Endothelial cell of umbilical vein (primary cell): ENCODE results near the gene PGS1. TPM values are rescaled to one million over a fixed set of nuclear protein-coding genes. Genes with fewer than 3 reads are reported as not detected.

Experiments
- BruUV-seq: library from RNA; stranded (reverse); fragments of 400-500 nt; replicated peaks from 2 replicates; lab custom pipeline; 2021; lab: Mats Ljungman, UMichigan
- CTCF ChIA-PET: fragments of 300-600, 350-600 bp; sonication (Branson Sonifier 250); formaldehyde crosslinking; loops from one replicate; lab custom pipeline; 2021; ENCODE audit warnings: antibody characterized with exemption, inconsistent platforms; lab: Charles Lee
- POLR2A ChIA-PET: fragments of 300-600, 350-600 bp; sonication (Branson Sonifier 250); formaldehyde crosslinking; loops from one replicate; lab custom pipeline; 2021; ENCODE audit warnings: antibody characterized with exemption, inconsistent platforms; lab: Charles Lee
- DNase-seq: peaks from one replicate; pipeline ENCODE4 v3.0.0-alpha.2; 2011; ENCODE audit warnings: low read depth, low spot score
- FAIRE-seq: peaks from 2 replicates; lab custom pipeline; 2011; peaks lifted over from hg19 to GRCh38; lab: Jason Lieb, UNC
- H2AFZ ChIP-seq: 2 replicates; pipeline ENCODE4 v1.6.0; 2012; ENCODE audit warnings: low read depth, low read length, control low read depth, inconsistent platforms
- H3K27ac ChIP-seq: 2 replicates; pipeline ENCODE4 v1.5.1; 2011; ENCODE audit warnings: low read depth, mild to moderate bottlenecking, control low read depth, low read length, moderate library complexity; ENCODE audit not compliant: insufficient read depth
- H3K27me3 ChIP-seq, 2 experiments: 2 replicates each; pipeline versions ENCODE4 v1.6.0 to v1.6.1; 2011; ENCODE audit warnings: low read length in 2 of 2, mixed read lengths in 1 of 2; ENCODE audit not compliant: control insufficient read depth in 2 of 2, insufficient read depth in 2 of 2
- H3K36me3 ChIP-seq, 2 experiments: 2 replicates in 1 of 2; 3 replicates in 1 of 2; pipeline ENCODE4 v1.5.1; 2011; ENCODE audit warnings: low read length in 2 of 2, mild to moderate bottlenecking in 1 of 2, moderate library complexity in 1 of 2; ENCODE audit not compliant: control insufficient read depth in 2 of 2, insufficient read depth in 2 of 2; ENCODE audit errors: extremely low read depth in 1 of 2
- H3K4me1 ChIP-seq: 3 replicates; pipeline ENCODE4 v1.5.1; 2011; ENCODE audit warnings: mild to moderate bottlenecking, low read length; ENCODE audit not compliant: control insufficient read depth, insufficient read depth; ENCODE audit errors: extremely low read depth
- H3K4me2 ChIP-seq: 2 replicates; pipeline ENCODE4 v1.6.1; 2011; ENCODE audit warnings: low read length, control low read depth, mixed read lengths; ENCODE audit not compliant: insufficient read depth
- H3K4me3 ChIP-seq, 3 experiments: fragments of 200-600 bp in 1 of 3; sonication (generic), shearing (Covaris generic) in 1 of 3; replicated peaks in 1 of 3; 2 replicates each; pipeline ENCODE4 v1.5.1; 2011 to 2016; ENCODE audit warnings: control low read depth in 3 of 3, low read length in 3 of 3, mild to moderate bottlenecking in 2 of 3, inconsistent platforms in 1 of 3, low read depth in 1 of 3, moderate library complexity in 1 of 3; ENCODE audit not compliant: insufficient read depth in 1 of 3
- H3K79me2 ChIP-seq: 2 replicates; pipeline ENCODE4 v1.6.0; 2012; ENCODE audit warnings: low read length, inconsistent platforms; ENCODE audit not compliant: control insufficient read depth, insufficient read depth
- H3K9ac ChIP-seq: replicated peaks from 2 replicates; pipeline ENCODE3; 2011; ENCODE audit warnings: low read length, control low read depth; ENCODE audit not compliant: insufficient read depth; ENCODE audit errors: extremely low read depth
- H3K9me1 ChIP-seq: replicated peaks from 3 replicates; pipeline ENCODE4 v1.6.0; 2011; ENCODE audit warnings: mild to moderate bottlenecking, low read length; ENCODE audit not compliant: control insufficient read depth, insufficient read depth; ENCODE audit errors: extremely low read depth
- H3K9me3 ChIP-seq: replicated peaks from 2 replicates; pipeline ENCODE4 v1.5.1; 2012; ENCODE audit warnings: low read length, inconsistent platforms; ENCODE audit not compliant: control insufficient read depth, insufficient read depth
- H4K20me1 ChIP-seq: replicated peaks from 2 replicates; pipeline ENCODE3; 2011; ENCODE audit warnings: mild to moderate bottlenecking, low read length; ENCODE audit not compliant: control insufficient read depth, insufficient read depth; ENCODE audit errors: extremely low read depth
- CTCF ChIP-seq, 2 donors: IDR thresholded peaks; 1 replicate in 1 of 2; 2 replicates in 1 of 2; pipeline ENCODE4 v1.5.1; 2011; ENCODE audit warnings: low read length in 2 of 2, mild to moderate bottlenecking in 2 of 2, moderate library complexity in 2 of 2, control low read depth in 1 of 2, inconsistent platforms in 1 of 2, low read depth in 1 of 2; ENCODE audit not compliant: insufficient read depth in 1 of 2; ENCODE audit errors: extremely low read depth in 1 of 2
- EZH2 ChIP-seq: IDR thresholded peaks from 2 replicates; pipeline ENCODE4 v1.6.1; 2012; ENCODE audit warnings: borderline replicate concordance, low read depth, mild to moderate bottlenecking, moderate library complexity, low read length, inconsistent platforms; ENCODE audit not compliant: severe bottlenecking
- FOS ChIP-seq: IDR thresholded peaks from 2 replicates; pipeline ENCODE4 v1.6.1; 2011; ENCODE audit warnings: mild to moderate bottlenecking, low read length, moderate library complexity, borderline replicate concordance; ENCODE audit not compliant: insufficient read depth
- GATA2 ChIP-seq: IDR thresholded peaks from 2 replicates; pipeline ENCODE4 v1.7.0; 2011; ENCODE audit warnings: low read depth, mild to moderate bottlenecking, moderate library complexity, mixed read lengths, low read length; ENCODE audit not compliant: insufficient read length, insufficient read depth
- JUN ChIP-seq: IDR thresholded peaks from 2 replicates; pipeline ENCODE4 v1.6.1; 2011; ENCODE audit warnings: borderline replicate concordance, low read depth; ENCODE audit not compliant: insufficient read length, insufficient read depth
- MAX ChIP-seq: IDR thresholded peaks from 2 replicates; pipeline ENCODE4 v1.6.1; 2011; ENCODE audit not compliant: insufficient read depth, insufficient read length
- MYC ChIP-seq: IDR thresholded peaks from one replicate; pipeline ENCODE4 v1.6.1; 2011; ENCODE audit warnings: mild to moderate bottlenecking, low read depth, low read length
- POLR2A ChIP-seq: IDR thresholded peaks from 2 replicates; pipeline ENCODE4 v1.6.1; 2012; ENCODE audit warnings: low read depth, mild to moderate bottlenecking, control low read depth, low read length
- POLR2AphosphoS5 ChIP-seq: IDR thresholded peaks from 2 replicates; pipeline ENCODE4 v1.6.1; 2012; ENCODE audit warnings: low read depth, mild to moderate bottlenecking, control low read depth, low read length, moderate library complexity; ENCODE audit not compliant: insufficient read depth
- dilution Hi-C: fragments of 300-500 bp; cut with MboI; formaldehyde crosslinking; loops from one replicate; pipeline ENCODE4 v1.15.0; 2019; ENCODE audit warnings: low sequenced_read_pairs; ENCODE audit not compliant: extremely low pct_ligation_motif_present
- intact Hi-C: fragments of 100-400 bp; cut with micrococcal nuclease; formaldehyde crosslinking; loops from one replicate; pipeline ENCODE4 v1.10.0; 2022
- polyA plus RNA-seq, 4 experiments: library from polyadenylated mRNA; depleted of rRNA in 3 of 4; stranded (reverse) in 3 of 4; unstranded in 1 of 4; fragments of >200 nt; gene quantifications; 2 replicates each; pipeline versions ENCODE4 v1.2.1 to v1.2.3, GENCODE V29; 2011 to 2012; ENCODE audit warnings: missing spikeins in 1 of 4
- total RNA-seq: library from RNA; stranded (reverse); gene quantifications from 2 replicates; pipeline ENCODE4 v1.2.3, GENCODE V29; 2021

PGS1 gene
- total and polyA plus RNA-seq, 2 donors (not counting 3 experiments of a cell fraction or from before 2014, with no cell fraction given), result 50.8 to 66.0 TPM

DNA sequence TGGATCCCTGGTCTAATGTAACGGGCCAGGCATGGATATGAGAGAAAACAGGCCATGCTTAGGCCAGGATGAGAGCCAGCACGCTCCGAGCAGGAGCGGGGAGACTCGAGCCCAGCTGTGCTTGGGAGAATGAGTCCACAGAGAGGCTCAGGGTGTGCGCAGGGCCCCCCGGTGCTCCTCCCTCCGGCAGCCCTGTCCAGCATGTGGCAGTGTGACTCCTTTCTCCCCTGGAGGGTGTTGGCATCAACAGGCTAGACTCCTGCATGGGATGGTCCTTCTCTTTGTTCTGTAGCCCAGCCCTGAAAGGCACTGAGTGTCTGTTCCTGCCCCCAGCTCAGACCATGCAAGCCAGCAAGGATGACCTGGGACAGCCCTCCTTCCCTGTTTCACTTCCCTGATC, 23.4 kb downstream of the PGS1 start:
- CTCF ChIA-PET, result interaction anchor here (1.2 to 4.2 kb wide), 3 partner anchors 9 to 41 kb away, joined by 3 to 21 read pairs (median 5); no protein-coding TSS in a partner anchor
- no peaks in the 10 kb centered on the region for H4K20me1 ChIP-seq
- POLR2A ChIA-PET, result no interaction called here
- H3K4me3 ChIP-seq, result no peak overlapping the region
- no peak overlapping the region for H3K9ac ChIP-seq
- H3K27me3 ChIP-seq, result no peaks in the 10 kb centered on the region
- intact Hi-C loops (no loop called here), dilution Hi-C loops (no loop called here)
- no peaks in the 10 kb centered on the region for H3K9me3 ChIP-seq
- H3K79me2 ChIP-seq, result peaks cover 36% of the 10 kb centered on the region
- FAIRE-seq, result no peak
- no TSS peak for BruUV-seq
- no peak overlapping the region for H2AFZ ChIP-seq
- DNase-seq, result no peak
- H3K4me2 ChIP-seq, result no peak overlapping the region
- peaks cover 24 to 68% of the 10 kb centered on the region in 2 experiments for H3K36me3 ChIP-seq
- no peak for TF ChIP-seq POLR2AphosphoS5
- TF ChIP-seq MYC, result no peak
- no peak for TF ChIP-seq CTCF (IDR thresholded peaks at IDR 0.05; ENCODE audit: extremely low read depth in 1 of 2, insufficient read depth in 1 of 2, low read depth in 1 of 2, low read length in 2 of 2)
- TF ChIP-seq POLR2A, result no peak
- no peak for TF ChIP-seq MAX
- no peak for TF ChIP-seq FOS
- no peak for TF ChIP-seq JUN
- TF ChIP-seq EZH2, result no peak
- no peak for TF ChIP-seq GATA2
- no peaks in the 10 kb centered on the region for H3K9me1 ChIP-seq
- no peaks in the 10 kb centered on the region for H3K4me1 ChIP-seq
- H3K27ac ChIP-seq, result no peak overlapping the region
